AG04450 (cell line): ENCODE results near the gene TMC4. TPM values are rescaled to one million over a fixed set of nuclear protein-coding genes. Genes with fewer than 3 reads are reported as not detected.
A peak's percentile ranks its signal among the peaks of the same experiment; 100 is the strongest.

Experiments
- CTCF ChIA-PET: fragments of 300-600, 350-600 bp; formaldehyde crosslinking; extraction: SDS; loops from one replicate; lab custom pipeline; 2022; ENCODE audit warnings: antibody characterized with exemption, inconsistent platforms; lab: Charles Lee
- POLR2A ChIA-PET: fragments of 350-600 bp; formaldehyde crosslinking; extraction: SDS; loops from one replicate; lab custom pipeline; 2021; ENCODE audit warnings: antibody characterized with exemption, inconsistent platforms; lab: Yijun Ruan, JAX
- DNase-seq: peaks from one replicate; pipeline ENCODE4 v3.0.0-alpha.2; 2011; ENCODE audit warnings: low read depth, low spot score
- H3K27ac ChIP-seq: one replicate; pipeline ENCODE4 v1.5.1; 2012; ENCODE audit warnings: low read depth, low read length, control low read depth
- H3K27me3 ChIP-seq: one replicate; pipeline ENCODE4 v1.6.0; 2012; ENCODE audit warnings: low read length; ENCODE audit not compliant: control insufficient read depth, insufficient read depth
- H3K4me3 ChIP-seq: 2 replicates; pipeline ENCODE4 v1.5.1; 2011; ENCODE audit warnings: mild to moderate bottlenecking, low read depth, low read length, control low read depth
- H3K9me3 ChIP-seq: 2 replicates; pipeline ENCODE4 v1.5.1; 2012; ENCODE audit warnings: low read length; ENCODE audit not compliant: control insufficient read depth, insufficient read depth
- polyA plus RNA-seq: library from polyadenylated mRNA; depleted of rRNA; stranded (reverse); fragments of >200 nt; gene quantifications from 2 replicates; pipeline ENCODE4 v1.2.3, GENCODE V29; 2011
- TF ChIP-seq, protein P1 (sequence below): IDR thresholded peaks from 2 replicates; pipeline ENCODE4 v1.5.1; 2011; ENCODE audit warnings: low read depth, low read length, control low read depth, inconsistent platforms

TMC4 gene
- polyA plus RNA-seq, 1 experiment, result 1.5 TPM

- Histone ChIP-seq H3K27me3 (peaks cover 3% of the 10 kb centered on the region), H3K4me3 (peak within 1 kb of the TSS; percentile 77), H3K27ac (peak within 1 kb of the TSS; percentile 65), H3K9me3 (peaks cover 4% of the 10 kb centered on the region)
- TF ChIP-seq, protein P1, sequence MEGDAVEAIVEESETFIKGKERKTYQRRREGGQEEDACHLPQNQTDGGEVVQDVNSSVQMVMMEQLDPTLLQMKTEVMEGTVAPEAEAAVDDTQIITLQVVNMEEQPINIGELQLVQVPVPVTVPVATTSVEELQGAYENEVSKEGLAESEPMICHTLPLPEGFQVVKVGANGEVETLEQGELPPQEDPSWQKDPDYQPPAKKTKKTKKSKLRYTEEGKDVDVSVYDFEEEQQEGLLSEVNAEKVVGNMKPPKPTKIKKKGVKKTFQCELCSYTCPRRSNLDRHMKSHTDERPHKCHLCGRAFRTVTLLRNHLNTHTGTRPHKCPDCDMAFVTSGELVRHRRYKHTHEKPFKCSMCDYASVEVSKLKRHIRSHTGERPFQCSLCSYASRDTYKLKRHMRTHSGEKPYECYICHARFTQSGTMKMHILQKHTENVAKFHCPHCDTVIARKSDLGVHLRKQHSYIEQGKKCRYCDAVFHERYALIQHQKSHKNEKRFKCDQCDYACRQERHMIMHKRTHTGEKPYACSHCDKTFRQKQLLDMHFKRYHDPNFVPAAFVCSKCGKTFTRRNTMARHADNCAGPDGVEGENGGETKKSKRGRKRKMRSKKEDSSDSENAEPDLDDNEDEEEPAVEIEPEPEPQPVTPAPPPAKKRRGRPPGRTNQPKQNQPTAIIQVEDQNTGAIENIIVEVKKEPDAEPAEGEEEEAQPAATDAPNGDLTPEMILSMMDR, result 0 out of 2 replicates have a peak, but pooled peaks have one; percentile 12
- ChIA-PET CTCF (interaction anchor here (0.5 to 1.4 kb wide), 4 partner anchors 21 to 1515 kb away, joined by 3 to 6 read pairs (median 5); partner anchors contain the start of gene LENG1), POLR2A (interaction anchor here (0.6 to 3.9 kb wide), 17 partner anchors 10 to 311 kb away, joined by 3 to 23 read pairs (median 5); partner anchors contain the start of genes LENG1, LENG8, MBOAT7 and MYADM)
- no peak for DNase-seq
Measured at GRCh38 chr19:54137699-54138488, 35.1 kb downstream of the TMC4 start, which contains the start of gene CNOT3. Gene CNOT3, plus strand, starts transcription at chr19:54137762. Its CDS starts 5,217 bp downstream, at chr19:54142979.

GRCh38 chr19:54136864-54137698 is 35.9 kb downstream of the TMC4 start:
- Histone ChIP-seq H3K27me3 (peaks cover 3% of the 10 kb centered on the region), H3K9me3 (peaks cover 4% of the 10 kb centered on the region), H3K27ac (peak overlapping the region; percentile 65), H3K4me3 (peak overlapping the region; percentile 77)
- ChIA-PET POLR2A (interaction anchor here (0.5 to 3.9 kb wide), 20 partner anchors 11 to 312 kb away, joined by 3 to 23 read pairs (median 5); partner anchors contain the start of genes LENG1, LENG8, MBOAT7 and MYADM), CTCF (interaction anchor here (0.5 to 1.4 kb wide), 5 partner anchors 22 to 1516 kb away, joined by 3 to 6 read pairs (median 4); partner anchors contain the start of gene LENG1)
- TF ChIP-seq, protein P1, result no peak
- DNase-seq, result peak; percentile 100

GRCh38 chr19:54136086-54136863 is 36.7 kb downstream of the TMC4 start:
- Histone ChIP-seq H3K27ac (peak overlapping the region; percentile 65), H3K27me3 (peaks cover 3% of the 10 kb centered on the region), H3K4me3 (peak overlapping the region; percentile 77), H3K9me3 (peaks cover 4% of the 10 kb centered on the region)
- POLR2A ChIA-PET, result interaction anchor here (0.8 to 3.9 kb wide), 12 partner anchors 11 to 313 kb away, joined by 3 to 23 read pairs (median 6); partner anchors contain the start of genes LENG1, LENG8, MBOAT7 and MYADM
- TF ChIP-seq, protein P1, result no peak
- CTCF ChIA-PET, result interaction anchor here (1.0 to 1.2 kb wide), 3 partner anchors 105 to 343 kb away, joined by 3 to 4 read pairs (median 3); no protein-coding TSS in a partner anchor
- DNase-seq, result no peak

DNA sequence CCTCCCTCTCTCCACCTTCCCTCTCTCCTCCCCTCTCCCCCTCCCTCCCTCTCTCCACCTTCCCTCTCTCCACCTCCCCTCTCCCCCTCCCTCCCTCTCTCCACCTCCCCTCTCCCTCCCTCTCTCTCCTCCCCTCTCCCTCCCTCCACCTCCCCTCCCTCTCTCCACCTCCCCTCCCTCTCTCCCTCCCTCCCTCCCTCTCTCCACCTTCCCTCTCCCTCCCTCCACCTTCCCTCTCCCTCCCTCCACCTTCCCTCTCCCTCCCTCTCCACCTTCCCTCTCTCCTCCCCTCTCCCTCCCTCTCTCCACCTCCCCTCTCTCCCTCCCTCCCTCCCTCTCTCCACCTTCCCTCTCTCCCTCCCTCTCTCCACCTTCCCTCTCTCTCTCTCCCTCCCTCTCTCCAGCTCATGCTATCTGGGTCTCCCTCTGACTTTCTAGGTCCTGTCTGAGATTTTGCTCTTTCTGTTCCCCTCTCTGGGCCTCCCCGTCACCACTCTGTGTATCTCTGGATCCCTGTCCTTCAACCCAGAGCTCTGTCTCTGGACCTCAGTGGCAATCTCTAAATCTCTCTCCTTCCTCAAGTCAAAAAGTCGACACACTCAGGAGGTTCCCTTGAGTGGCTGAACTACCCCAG is 38.9 kb downstream of the TMC4 start:
- CTCF ChIA-PET, result no interaction called here
- no peak overlapping the region for H3K4me3 ChIP-seq
- H3K27me3 ChIP-seq, result peaks cover 3% of the 10 kb centered on the region
- H3K27ac ChIP-seq, result no peak overlapping the region
- POLR2A ChIA-PET, result no interaction called here
- TF ChIP-seq, protein P1, result no peak
- H3K9me3 ChIP-seq, result peaks cover 4% of the 10 kb centered on the region
- DNase-seq, result no peak
